ENCODE measurements around the gene ERCC8. TPM values are rescaled to one million over a fixed set of nuclear protein-coding genes. Genes with fewer than 3 reads are reported as not detected.

ERCC8 gene
- total and polyA plus RNA-seq, 2 of the 8 experiments (the other 6 are each of a cell fraction or from before 2014, with no cell fraction given) = 17.3 TPM

GRCh38 chr5:60927450-60927849 lies 17.4 kb downstream of the ERCC8 start (continued):
- TF ChIP-seq E2F6 (IDR thresholded peaks at IDR 0.05) (no peak), YY1 (IDR thresholded peaks at IDR 0.05; ENCODE audit: low read depth, low read length) (no peak)
